Dermis blood vessel endothelial cell (primary cell): Measurements from ENCODE around the gene CPNE7. TPM values are rescaled to one million over a fixed set of nuclear protein-coding genes. Genes with fewer than 3 reads are reported as not detected.
A peak's percentile ranks its signal among the peaks of the same experiment; 100 is the strongest.
"Not testable (repeated sequence)": the region's sequence is repeated elsewhere in the genome, so short reads cannot be mapped to it uniquely, and the experiment has no call there.

Experiments used
- DNase-seq: peaks from one replicate; pipeline ENCODE4 v3.0.0; 2010
- total RNA-seq: library from RNA; depleted of rRNA; stranded (reverse); fragments of >200 nt; gene quantifications from 2 replicates; pipeline ENCODE4 v1.2.3, GENCODE V29; 2014

CPNE7 gene
- total RNA-seq, 1 donor from 2014 or later, result 0.85 TPM

- no peak for DNase-seq
These were observed 8.5 kb downstream of the CPNE7 start for GRCh38 chr16:89583895-89584644.

- DNase-seq, result no peak
These were observed 9.4 kb downstream of the CPNE7 start for GRCh38 chr16:89584768-89585549.

- DNase-seq, result no peak
These were observed 10.7 kb downstream of the CPNE7 start for GRCh38 chr16:89586218-89586617.

- DNase-seq, result peak; percentile 44
These were observed 11.3 kb downstream of the CPNE7 start for GRCh38 chr16:89586853-89587252.

GRCh38 chr16:89587676-89588075, 12.1 kb downstream of the CPNE7 start:
- DNase-seq, result not testable (repeated sequence)

GRCh38 chr16:89588413-89589109, 13.0 kb downstream of the CPNE7 start:
- no peak for DNase-seq

- DNase-seq, result no peak
These were observed 13.8 kb downstream of the CPNE7 start for GRCh38 chr16:89589241-89589926.

- DNase-seq, result no peak
These were observed 18.3 kb downstream of the CPNE7 start for GRCh38 chr16:89593841-89594240.

- no peak for DNase-seq
These were observed 19.9 kb downstream of the CPNE7 start for GRCh38 chr16:89595330-89596060.

GRCh38 chr16:89596061-89596689, 20.6 kb downstream of the CPNE7 start:
- no peak for DNase-seq

GRCh38 chr16:89596957-89597649, 21.5 kb downstream of the CPNE7 start:
- no peak for DNase-seq

GRCh38 chr16:89598199-89598598, 22.6 kb downstream of the CPNE7 start:
- DNase-seq, result no peak

GRCh38 chr16:89599451-89599858, 23.9 kb downstream of the CPNE7 start:
- DNase-seq, result peak; percentile 49

- no peak for DNase-seq
These were observed 24.3 kb downstream of the CPNE7 start for GRCh38 chr16:89599902-89600301.

- DNase-seq, result no peak
These were observed 24.9 kb downstream of the CPNE7 start for GRCh38 chr16:89600427-89600826.

GRCh38 chr16:89600956-89601355, 25.4 kb downstream of the CPNE7 start:
- no peak for DNase-seq

- DNase-seq, result no peak
These were observed 26.3 kb downstream of the CPNE7 start for GRCh38 chr16:89601906-89602272.

GRCh38 chr16:89602273-89602951, 26.9 kb downstream of the CPNE7 start:
- peak; percentile 86 for DNase-seq

GRCh38 chr16:89602952-89603590, 27.5 kb downstream of the CPNE7 start:
- DNase-seq, result no peak

- DNase-seq, result no peak
These were observed 29.2 kb downstream of the CPNE7 start for GRCh38 chr16:89604764-89605163.
